T-helper 2 cell treated with Interferon-gamma antibody and Interleukin-4, amounts not matched to agents 5 μg/mL and 100 μg/mL, for 36 hours (primary cell): ENCODE measurements around the gene B4GAT1.

Experiments
- DNase-seq: peaks from one replicate; pipeline ENCODE4 v3.0.0; 2021; ENCODE audit warnings: low spot score
- H3K27ac Mint-ChIP-seq: one replicate; pipeline ENCODE4 v1.8.0; 2021; ENCODE audit warnings: mild to moderate bottlenecking, mixed read lengths
- H3K27me3 Mint-ChIP-seq: one replicate; pipeline ENCODE4 v1.8.0; 2021; ENCODE audit warnings: low read depth, mixed read lengths
- H3K36me3 Mint-ChIP-seq: one replicate; pipeline ENCODE4 v1.8.0; 2021; ENCODE audit warnings: low read depth, mixed read lengths
- H3K4me1 Mint-ChIP-seq: one replicate; pipeline ENCODE4 v1.8.0; 2021; ENCODE audit warnings: low read depth, mixed read lengths
- H3K4me3 Mint-ChIP-seq: one replicate; pipeline ENCODE4 v1.8.0; 2022; ENCODE audit warnings: mild to moderate bottlenecking, moderate library complexity, mixed read lengths
- H3K9me3 Mint-ChIP-seq: one replicate; pipeline ENCODE4 v1.8.0; 2021; ENCODE audit warnings: mixed read lengths

Gene B4GAT1

GRCh38 chr11:66299186-66299585 is 48.2 kb downstream of the B4GAT1 start:
- no peak for DNase-seq
- Mint-ChIP-seq H3K27me3 (peaks cover 4% of the 10 kb centered on the region), H3K36me3 (no peaks in the 10 kb centered on the region), H3K27ac (no peak overlapping the region), H3K9me3 (no peaks in the 10 kb centered on the region), H3K4me1 (no peaks in the 10 kb centered on the region), H3K4me3 (no peak overlapping the region)

- no peak overlapping the region for H3K27ac Mint-ChIP-seq
- no peak overlapping the region for H3K4me3 Mint-ChIP-seq
- H3K9me3 Mint-ChIP-seq = no peaks in the 10 kb centered on the region
- H3K4me1 Mint-ChIP-seq = peaks cover 2% of the 10 kb centered on the region
- H3K36me3 Mint-ChIP-seq = peaks cover under 1% of the 10 kb centered on the region
- DNase-seq = no peak
- peaks cover 17% of the 10 kb centered on the region for H3K27me3 Mint-ChIP-seq
Measured at GRCh38 chr11:66297610-66298009, 49.8 kb downstream of the B4GAT1 start.
